SK-N-SH treated with all-trans-retinoic acid at 6 μM for 48 hours (cell line): ENCODE results near the gene PLA2R1.

Experiments
- ATAC-seq: fragments of 200-7000 bp; cut with Tn5 transposase; 3 replicates; pipeline ENCODE4 v1.9.1; 2020; ENCODE audit warnings: mild to moderate bottlenecking, moderate library complexity
- BACH2 ChIP-seq: fragments of 250-450 bp; sonication (Bioruptor Pico); IDR thresholded peaks from 2 replicates; pipeline ENCODE4 v1.9.0; 2021; ENCODE audit warnings: mild to moderate bottlenecking, borderline replicate concordance
- CSDC2 ChIP-seq: fragments of 250-450 bp; sonication (Bioruptor Pico); IDR thresholded peaks from 2 replicates; pipeline ENCODE4 v1.5.0; 2020; ENCODE audit warnings: mild to moderate bottlenecking, moderate library complexity
- ESRRG ChIP-seq: fragments of 250-450 bp; sonication (Bioruptor Pico); IDR thresholded peaks from 2 replicates; pipeline ENCODE4 v1.6.1; 2021; ENCODE audit warnings: mild to moderate bottlenecking
- GLIS3 ChIP-seq: fragments of 250-450 bp; sonication (Bioruptor Pico); IDR thresholded peaks from 2 replicates; pipeline ENCODE4 v1.5.0; 2020; ENCODE audit warnings: mild to moderate bottlenecking, moderate library complexity
- ISL1 ChIP-seq: fragments of 250-450 bp; sonication (Bioruptor Pico); IDR thresholded peaks from 2 replicates; pipeline ENCODE4 v2.1.2; 2022; ENCODE audit warnings: mild to moderate bottlenecking, moderate library complexity
- OSR1 ChIP-seq: fragments of 250-450 bp; sonication (Bioruptor Pico); IDR thresholded peaks from 2 replicates; pipeline ENCODE4 v1.8.0; 2022; ENCODE audit warnings: moderate library complexity, mild to moderate bottlenecking, inconsistent platforms
- PPARA ChIP-seq: fragments of 250-450 bp; sonication (Bioruptor Pico); IDR thresholded peaks from 2 replicates; pipeline ENCODE4 v1.5.0; 2020; ENCODE audit warnings: mild to moderate bottlenecking, borderline replicate concordance
- SNAI2 ChIP-seq: fragments of 250-450 bp; sonication (Bioruptor Pico); IDR thresholded peaks from 2 replicates; pipeline ENCODE4 v1.5.0; 2020; ENCODE audit warnings: mild to moderate bottlenecking, moderate library complexity
- TOX ChIP-seq: fragments of 250-450 bp; sonication (Bioruptor Pico); IDR thresholded peaks from 2 replicates; pipeline ENCODE4 v1.8.0; 2021; ENCODE audit warnings: mild to moderate bottlenecking, moderate library complexity, borderline replicate concordance
- ZC3H10 ChIP-seq: fragments of 250-450 bp; sonication (Bioruptor Pico); IDR thresholded peaks from 2 replicates; pipeline ENCODE4 v1.5.1; 2021; ENCODE audit warnings: mild to moderate bottlenecking, moderate library complexity
- ZFP3 ChIP-seq: fragments of 250-450 bp; sonication (Bioruptor Pico); IDR thresholded peaks from 2 replicates; pipeline ENCODE4 v1.5.0; 2020; ENCODE audit warnings: mild to moderate bottlenecking, moderate library complexity
- ZFP30 ChIP-seq: fragments of 450-650 bp; formaldehyde crosslinking; IDR thresholded peaks from 2 replicates; pipeline ENCODE4 v1.5.0; 2022; ENCODE audit warnings: mild to moderate bottlenecking, moderate library complexity
- ZNF565 ChIP-seq: fragments of 450-650 bp; formaldehyde crosslinking; conservative IDR thresholded peaks from 2 replicates; pipeline ENCODE4 v1.5.0; 2020; ENCODE audit warnings: low read depth, mild to moderate bottlenecking, moderate library complexity
- ZNF70 ChIP-seq: fragments of 450-650 bp; formaldehyde crosslinking; IDR thresholded peaks from 2 replicates; pipeline ENCODE4 v1.5.0; 2020; ENCODE audit warnings: mild to moderate bottlenecking, moderate library complexity
- ZNF8 ChIP-seq: fragments of 450-650 bp; formaldehyde crosslinking; IDR thresholded peaks from 2 replicates; pipeline ENCODE4 v1.5.0; 2020; ENCODE audit warnings: mild to moderate bottlenecking, moderate library complexity
- TF ChIP-seq, protein P1 (sequence below): fragments of 250-450 bp; sonication (Bioruptor Pico); IDR thresholded peaks from 2 replicates; pipeline ENCODE4 v1.5.0; 2020; ENCODE audit warnings: mild to moderate bottlenecking, moderate library complexity
- TF ChIP-seq, protein P2 (sequence below): fragments of 250-450 bp; sonication (Bioruptor Pico); IDR thresholded peaks from 2 replicates; pipeline ENCODE4 v1.5.1; 2020; ENCODE audit warnings: low read depth, mild to moderate bottlenecking, moderate library complexity
- TF ChIP-seq, protein P3 (sequence below): fragments of 250-450 bp; sonication (Bioruptor Pico); IDR thresholded peaks from 2 replicates; pipeline ENCODE4 v1.5.1; 2021; ENCODE audit warnings: mild to moderate bottlenecking, moderate library complexity
- TF ChIP-seq, protein P4 (sequence below): fragments of 250-450 bp; sonication (Bioruptor Pico); IDR thresholded peaks from 2 replicates; pipeline ENCODE4 v1.8.0; 2020; ENCODE audit warnings: mild to moderate bottlenecking, moderate library complexity, borderline replicate concordance
- TF ChIP-seq, protein P5 (sequence below): fragments of 250-450 bp; sonication (Bioruptor Pico); IDR thresholded peaks from 2 replicates; pipeline ENCODE4 v1.8.0; 2021; ENCODE audit warnings: low read depth, mild to moderate bottlenecking, moderate library complexity, borderline replicate concordance

Gene PLA2R1

DNA sequence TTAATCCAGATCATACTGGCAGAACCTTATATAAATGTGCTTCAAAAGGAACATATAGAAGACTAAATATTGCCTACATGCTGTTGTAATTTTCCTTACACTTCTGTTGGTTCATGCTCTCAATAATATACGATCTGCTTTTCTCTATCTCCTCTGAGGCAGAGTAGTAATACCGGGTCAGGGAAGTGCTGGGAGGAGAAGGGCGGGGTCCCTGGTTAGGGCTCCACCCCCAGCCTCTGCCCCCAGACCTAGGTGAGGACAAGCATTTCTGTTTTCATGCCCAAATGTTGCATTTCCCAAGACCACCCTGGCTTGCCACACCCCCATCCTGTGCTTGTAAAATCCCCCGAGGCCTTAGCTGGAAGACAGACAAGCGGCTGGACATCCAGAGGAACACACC, 55.3 kb downstream of the PLA2R1 start:
- no peak for ATAC-seq
- TF ChIP-seq OSR1 (no peak), ESRRG (no peak), ZNF70 (no peak), ZFP3 (CRISPR knock-in tag) (no peak), ZNF565 (CRISPR knock-in tag) (no peak), TOX (no peak)
- TF ChIP-seq, protein P1, sequence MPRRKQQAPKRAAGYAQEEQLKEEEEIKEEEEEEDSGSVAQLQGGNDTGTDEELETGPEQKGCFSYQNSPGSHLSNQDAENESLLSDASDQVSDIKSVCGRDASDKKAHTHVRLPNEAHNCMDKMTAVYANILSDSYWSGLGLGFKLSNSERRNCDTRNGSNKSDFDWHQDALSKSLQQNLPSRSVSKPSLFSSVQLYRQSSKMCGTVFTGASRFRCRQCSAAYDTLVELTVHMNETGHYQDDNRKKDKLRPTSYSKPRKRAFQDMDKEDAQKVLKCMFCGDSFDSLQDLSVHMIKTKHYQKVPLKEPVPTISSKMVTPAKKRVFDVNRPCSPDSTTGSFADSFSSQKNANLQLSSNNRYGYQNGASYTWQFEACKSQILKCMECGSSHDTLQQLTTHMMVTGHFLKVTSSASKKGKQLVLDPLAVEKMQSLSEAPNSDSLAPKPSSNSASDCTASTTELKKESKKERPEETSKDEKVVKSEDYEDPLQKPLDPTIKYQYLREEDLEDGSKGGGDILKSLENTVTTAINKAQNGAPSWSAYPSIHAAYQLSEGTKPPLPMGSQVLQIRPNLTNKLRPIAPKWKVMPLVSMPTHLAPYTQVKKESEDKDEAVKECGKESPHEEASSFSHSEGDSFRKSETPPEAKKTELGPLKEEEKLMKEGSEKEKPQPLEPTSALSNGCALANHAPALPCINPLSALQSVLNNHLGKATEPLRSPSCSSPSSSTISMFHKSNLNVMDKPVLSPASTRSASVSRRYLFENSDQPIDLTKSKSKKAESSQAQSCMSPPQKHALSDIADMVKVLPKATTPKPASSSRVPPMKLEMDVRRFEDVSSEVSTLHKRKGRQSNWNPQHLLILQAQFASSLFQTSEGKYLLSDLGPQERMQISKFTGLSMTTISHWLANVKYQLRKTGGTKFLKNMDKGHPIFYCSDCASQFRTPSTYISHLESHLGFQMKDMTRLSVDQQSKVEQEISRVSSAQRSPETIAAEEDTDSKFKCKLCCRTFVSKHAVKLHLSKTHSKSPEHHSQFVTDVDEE: no peak

DNA sequence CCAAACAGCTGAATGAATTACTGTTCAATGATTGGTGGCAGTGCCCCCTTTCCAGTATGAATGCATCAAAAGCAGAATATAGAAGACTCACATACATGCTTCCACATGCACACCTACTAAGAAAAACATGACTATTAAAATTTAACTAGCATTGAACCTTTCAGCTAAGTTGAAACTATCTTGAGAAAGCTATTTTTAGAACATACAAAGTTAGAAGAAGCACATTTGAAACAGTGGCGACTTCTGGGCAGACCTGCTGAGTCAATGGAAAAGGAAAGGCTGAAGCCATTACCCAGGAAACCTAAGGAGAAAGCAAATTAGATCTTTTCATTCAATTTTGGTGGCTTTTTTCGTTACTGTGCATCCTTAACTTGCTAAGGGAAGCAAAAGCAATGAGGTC, 55.9 kb downstream of the PLA2R1 start:
- no peak for ATAC-seq
- no peak for TF ChIP-seq ZFP30
- no peak for TF ChIP-seq ZC3H10 (CRISPR knock-in tag)
- TF ChIP-seq PPARA (CRISPR knock-in tag): no peak
- TF ChIP-seq, protein P2, sequence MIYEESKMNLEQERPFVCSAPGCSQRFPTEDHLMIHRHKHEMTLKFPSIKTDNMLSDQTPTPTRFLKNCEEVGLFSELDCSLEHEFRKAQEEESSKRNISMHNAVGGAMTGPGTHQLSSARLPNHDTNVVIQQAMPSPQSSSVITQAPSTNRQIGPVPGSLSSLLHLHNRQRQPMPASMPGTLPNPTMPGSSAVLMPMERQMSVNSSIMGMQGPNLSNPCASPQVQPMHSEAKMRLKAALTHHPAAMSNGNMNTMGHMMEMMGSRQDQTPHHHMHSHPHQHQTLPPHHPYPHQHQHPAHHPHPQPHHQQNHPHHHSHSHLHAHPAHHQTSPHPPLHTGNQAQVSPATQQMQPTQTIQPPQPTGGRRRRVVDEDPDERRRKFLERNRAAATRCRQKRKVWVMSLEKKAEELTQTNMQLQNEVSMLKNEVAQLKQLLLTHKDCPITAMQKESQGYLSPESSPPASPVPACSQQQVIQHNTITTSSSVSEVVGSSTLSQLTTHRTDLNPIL (CRISPR knock-in tag): no peak
- TF ChIP-seq GLIS3 (CRISPR knock-in tag): no peak
- TF ChIP-seq ESRRG: no peak
- TF ChIP-seq, protein P3, sequence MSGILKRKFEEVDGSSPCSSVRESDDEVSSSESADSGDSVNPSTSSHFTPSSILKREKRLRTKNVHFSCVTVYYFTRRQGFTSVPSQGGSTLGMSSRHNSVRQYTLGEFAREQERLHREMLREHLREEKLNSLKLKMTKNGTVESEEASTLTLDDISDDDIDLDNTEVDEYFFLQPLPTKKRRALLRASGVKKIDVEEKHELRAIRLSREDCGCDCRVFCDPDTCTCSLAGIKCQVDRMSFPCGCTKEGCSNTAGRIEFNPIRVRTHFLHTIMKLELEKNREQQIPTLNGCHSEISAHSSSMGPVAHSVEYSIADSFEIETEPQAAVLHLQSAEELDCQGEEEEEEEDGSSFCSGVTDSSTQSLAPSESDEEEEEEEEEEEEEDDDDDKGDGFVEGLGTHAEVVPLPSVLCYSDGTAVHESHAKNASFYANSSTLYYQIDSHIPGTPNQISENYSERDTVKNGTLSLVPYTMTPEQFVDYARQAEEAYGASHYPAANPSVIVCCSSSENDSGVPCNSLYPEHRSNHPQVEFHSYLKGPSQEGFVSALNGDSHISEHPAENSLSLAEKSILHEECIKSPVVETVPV (CRISPR knock-in tag): no peak
- TF ChIP-seq, protein P4, sequence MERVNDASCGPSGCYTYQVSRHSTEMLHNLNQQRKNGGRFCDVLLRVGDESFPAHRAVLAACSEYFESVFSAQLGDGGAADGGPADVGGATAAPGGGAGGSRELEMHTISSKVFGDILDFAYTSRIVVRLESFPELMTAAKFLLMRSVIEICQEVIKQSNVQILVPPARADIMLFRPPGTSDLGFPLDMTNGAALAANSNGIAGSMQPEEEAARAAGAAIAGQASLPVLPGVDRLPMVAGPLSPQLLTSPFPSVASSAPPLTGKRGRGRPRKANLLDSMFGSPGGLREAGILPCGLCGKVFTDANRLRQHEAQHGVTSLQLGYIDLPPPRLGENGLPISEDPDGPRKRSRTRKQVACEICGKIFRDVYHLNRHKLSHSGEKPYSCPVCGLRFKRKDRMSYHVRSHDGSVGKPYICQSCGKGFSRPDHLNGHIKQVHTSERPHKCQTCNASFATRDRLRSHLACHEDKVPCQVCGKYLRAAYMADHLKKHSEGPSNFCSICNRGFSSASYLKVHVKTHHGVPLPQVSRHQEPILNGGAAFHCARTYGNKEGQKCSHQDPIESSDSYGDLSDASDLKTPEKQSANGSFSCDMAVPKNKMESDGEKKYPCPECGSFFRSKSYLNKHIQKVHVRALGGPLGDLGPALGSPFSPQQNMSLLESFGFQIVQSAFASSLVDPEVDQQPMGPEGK (CRISPR knock-in tag): no peak
- no peak for TF ChIP-seq ZFP3 (CRISPR knock-in tag)
- TF ChIP-seq TOX: no peak
- no peak for TF ChIP-seq OSR1
- TF ChIP-seq BACH2 (CRISPR knock-in tag): no peak
- TF ChIP-seq, protein P5, sequence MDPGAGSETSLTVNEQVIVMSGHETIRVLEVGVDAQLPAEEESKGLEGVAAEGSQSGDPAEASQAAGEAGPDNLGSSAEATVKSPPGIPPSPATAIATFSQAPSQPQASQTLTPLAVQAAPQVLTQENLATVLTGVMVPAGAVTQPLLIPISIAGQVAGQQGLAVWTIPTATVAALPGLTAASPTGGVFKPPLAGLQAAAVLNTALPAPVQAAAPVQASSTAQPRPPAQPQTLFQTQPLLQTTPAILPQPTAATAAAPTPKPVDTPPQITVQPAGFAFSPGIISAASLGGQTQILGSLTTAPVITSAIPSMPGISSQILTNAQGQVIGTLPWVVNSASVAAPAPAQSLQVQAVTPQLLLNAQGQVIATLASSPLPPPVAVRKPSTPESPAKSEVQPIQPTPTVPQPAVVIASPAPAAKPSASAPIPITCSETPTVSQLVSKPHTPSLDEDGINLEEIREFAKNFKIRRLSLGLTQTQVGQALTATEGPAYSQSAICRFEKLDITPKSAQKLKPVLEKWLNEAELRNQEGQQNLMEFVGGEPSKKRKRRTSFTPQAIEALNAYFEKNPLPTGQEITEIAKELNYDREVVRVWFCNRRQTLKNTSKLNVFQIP (CRISPR knock-in tag): no peak

DNA sequence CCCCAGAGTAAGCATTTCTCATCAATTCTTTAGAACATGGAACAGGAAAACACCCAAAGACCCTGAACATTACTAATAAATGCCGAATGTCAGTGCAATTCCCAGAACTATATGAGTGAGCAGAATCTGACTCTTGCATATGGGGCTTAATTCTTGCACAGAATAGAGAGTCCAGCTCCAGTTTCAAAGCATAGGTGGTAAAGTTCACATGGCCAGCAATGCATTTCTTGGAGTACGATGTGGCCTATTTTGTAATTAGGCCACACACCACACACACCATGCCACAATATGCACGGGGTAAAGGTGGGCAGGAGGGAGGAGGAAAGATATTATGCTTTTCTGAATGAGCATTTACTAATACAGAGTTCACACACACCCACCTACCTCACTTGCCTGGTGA, 56.5 kb downstream of the PLA2R1 start:
- TF ChIP-seq ZNF8 (CRISPR knock-in tag) (no peak), ZFP3 (CRISPR knock-in tag) (no peak), BACH2 (CRISPR knock-in tag) (no peak), CSDC2 (CRISPR knock-in tag) (no peak), PPARA (CRISPR knock-in tag) (no peak), ZC3H10 (CRISPR knock-in tag) (no peak)
- ATAC-seq: no peak

DNA sequence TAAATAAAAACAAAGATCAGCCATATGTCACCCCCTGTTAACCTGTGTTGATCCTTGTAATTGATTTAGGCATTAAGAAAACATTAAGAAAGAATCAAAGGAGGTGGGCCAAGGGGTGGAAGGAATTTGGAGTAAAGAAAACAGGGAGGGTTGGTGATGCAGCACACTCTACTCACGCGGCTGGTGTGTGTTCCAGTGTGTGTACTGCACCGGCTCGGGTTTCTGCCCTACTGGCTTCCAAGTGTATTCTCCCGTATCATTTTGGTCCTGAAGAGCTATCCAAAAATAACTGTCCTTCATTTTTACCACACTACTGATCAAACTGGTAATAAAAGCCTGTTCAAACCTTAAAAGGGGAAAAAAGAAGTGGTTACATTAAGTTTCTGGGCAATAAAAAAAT, 56.9 kb downstream of the PLA2R1 start:
- ATAC-seq: no peak
- TF ChIP-seq, protein P5 (CRISPR knock-in tag): no peak
- TF ChIP-seq CSDC2 (CRISPR knock-in tag) (no peak), ISL1 (CRISPR knock-in tag) (no peak), ZFP3 (CRISPR knock-in tag) (no peak), GLIS3 (CRISPR knock-in tag) (no peak), PPARA (CRISPR knock-in tag) (no peak), SNAI2 (CRISPR knock-in tag) (no peak), TOX (no peak)
